Smooth muscle cell (in vitro differentiated cells): Measurements from ENCODE around the gene EIF5B. TPM values are rescaled to one million over a fixed set of nuclear protein-coding genes. Genes with fewer than 3 reads are reported as not detected.
"Not testable (repeated sequence)": the region's sequence is repeated elsewhere in the genome, so short reads cannot be mapped to it uniquely, and the experiment has no call there.

Experiments
- DNase-seq: peaks from one replicate; lab custom pipeline; 2025; ENCODE audit not compliant: unreplicated experiment; lab: John Stamatoyannopoulos, UW
- H2AFZ ChIP-seq: fragments of 200-600 bp; sonication (generic); 2 replicates; pipeline ENCODE4 v1.6.0; 2016; ENCODE audit warnings: antibody characterized with exemption, low read depth, mild to moderate bottlenecking
- H3F3A ChIP-seq: fragments of 200-600 bp; sonication (generic); 2 replicates; pipeline ENCODE4 v1.6.0; 2017; ENCODE audit warnings: antibody characterized with exemption, low read depth
- H3K27ac ChIP-seq: fragments of 200-600 bp; sonication (generic); 2 replicates; pipeline ENCODE4 v1.5.1; 2016; ENCODE audit warnings: low read depth, mild to moderate bottlenecking
- H3K27me3 ChIP-seq: fragments of 200-600 bp; sonication (generic); 2 replicates; pipeline ENCODE4 v1.6.1; 2016; ENCODE audit warnings: low read depth, mild to moderate bottlenecking
- H3K36me3 ChIP-seq: fragments of 200-600 bp; sonication (generic); 2 replicates; pipeline ENCODE4 v1.5.1; 2016; ENCODE audit warnings: low read depth
- H3K4me1 ChIP-seq: fragments of 200-600 bp; sonication (generic); 2 replicates; pipeline ENCODE4 v1.5.1; 2016; ENCODE audit warnings: low read depth
- H3K4me2 ChIP-seq: fragments of 200-600 bp; sonication (generic); 2 replicates; pipeline ENCODE4 v1.6.0; 2016; ENCODE audit warnings: mild to moderate bottlenecking
- H3K4me3 ChIP-seq: fragments of 200-600 bp; sonication (generic); 2 replicates; pipeline ENCODE4 v1.5.1; 2016; ENCODE audit warnings: mild to moderate bottlenecking
- H3K79me2 ChIP-seq: fragments of 200-600 bp; sonication (generic); 2 replicates; pipeline ENCODE4 v1.6.0; 2016; ENCODE audit warnings: low read depth, mild to moderate bottlenecking
- H3K9ac ChIP-seq: fragments of 200-600 bp; sonication (generic); 2 replicates; pipeline ENCODE4 v1.6.0; 2016; ENCODE audit warnings: low read depth
- H3K9me3 ChIP-seq: fragments of 200-600 bp; sonication (generic); replicated peaks from 2 replicates; pipeline ENCODE4 v1.5.1; 2016; ENCODE audit warnings: low read depth
- H4K20me1 ChIP-seq: fragments of 200-600 bp; sonication (generic); 2 replicates; pipeline ENCODE4 v1.6.0; 2016; ENCODE audit warnings: low read depth
- CTCF ChIP-seq: fragments of 200-600 bp; sonication (generic); IDR thresholded peaks from 2 replicates; pipeline ENCODE4 v1.5.1; 2017; ENCODE audit warnings: borderline replicate concordance, mild to moderate bottlenecking, antibody characterized with exemption; ENCODE audit not compliant: insufficient read depth, poor library complexity, severe bottlenecking
- WGBS: methylation state at CpG from one replicate; pipeline ENCODE4 v1.1.7; 2016; ENCODE audit warnings: low lambda C conversion rate; 5-methylcytosine and 5-hydroxymethylcytosine counted together
- polyA plus RNA-seq: library from polyadenylated mRNA; unstranded; fragments of >200 nt; fragmentation: Nextera tagmentation; extraction: Ambion mirVana; gene quantifications from 2 replicates; pipeline ENCODE4 v1.2.1, GENCODE V29; 2016
- total RNA-seq: library from RNA; depleted of rRNA; stranded (reverse); fragments of >200 nt; gene quantifications from 2 replicates; pipeline ENCODE4 v1.2.3, GENCODE V29; 2014

EIF5B gene
- total and polyA plus RNA-seq, 2 experiments from 2014 or later, result 17.1 to 23.3 TPM

- Histone ChIP-seq H2AFZ (no peak overlapping the region), H3K79me2 (peaks cover 100% of the 10 kb centered on the region), H3K27me3 (no peaks in the 10 kb centered on the region), H3K4me3 (no peak overlapping the region), H3K4me1 (no peaks in the 10 kb centered on the region), H3F3A (no peaks in the 10 kb centered on the region), H3K9ac (no peak overlapping the region), H3K36me3 (no peaks in the 10 kb centered on the region), H3K27ac (no peak overlapping the region), H4K20me1 (peaks cover 99% of the 10 kb centered on the region), H3K4me2 (no peak overlapping the region), H3K9me3 (no peaks in the 10 kb centered on the region)
- TF ChIP-seq CTCF, result no peak
- no peak for DNase-seq
Observed at GRCh38 chr2:99346218-99346617, 9.0 kb downstream of the EIF5B start.

- 98% methylated on average over 3 of the region's 3 CpGs for WGBS
- H3K9ac ChIP-seq, result no peak overlapping the region
- H3K4me1 ChIP-seq, result no peaks in the 10 kb centered on the region
- no peak overlapping the region for H3K4me3 ChIP-seq
- H3K36me3 ChIP-seq, result no peaks in the 10 kb centered on the region
- H4K20me1 ChIP-seq, result peaks cover 98% of the 10 kb centered on the region
- DNase-seq, result no peak
- peaks cover 100% of the 10 kb centered on the region for H3K79me2 ChIP-seq
- H2AFZ ChIP-seq, result no peak overlapping the region
- H3F3A ChIP-seq, result no peaks in the 10 kb centered on the region
- H3K4me2 ChIP-seq, result no peak overlapping the region
- no peak for TF ChIP-seq CTCF
- no peak overlapping the region for H3K27ac ChIP-seq
- no peaks in the 10 kb centered on the region for H3K9me3 ChIP-seq
- H3K27me3 ChIP-seq, result no peaks in the 10 kb centered on the region
Observed at GRCh38 chr2:99348173-99348572, 11.0 kb downstream of the EIF5B start.

GRCh38 chr2:99350194-99350593, 13.0 kb downstream of the EIF5B start:
- TF ChIP-seq CTCF, result no peak
- DNase-seq, result no peak

GRCh38 chr2:99354070-99354469, 16.9 kb downstream of the EIF5B start:
- no peak for TF ChIP-seq CTCF
- Histone ChIP-seq H3F3A (no peaks in the 10 kb centered on the region), H3K9ac (no peak overlapping the region), H3K4me2 (no peak overlapping the region), H3K4me3 (no peak overlapping the region), H3K27me3 (no peaks in the 10 kb centered on the region), H2AFZ (no peak overlapping the region), H4K20me1 (peaks cover 94% of the 10 kb centered on the region), H3K36me3 (no peaks in the 10 kb centered on the region), H3K79me2 (peaks cover 100% of the 10 kb centered on the region), H3K27ac (no peak overlapping the region), H3K4me1 (no peaks in the 10 kb centered on the region), H3K9me3 (no peaks in the 10 kb centered on the region)
- no peak for DNase-seq
- 75% methylated on average over 1 of the region's 1 CpG for WGBS

More at GRCh38 chr2:99350194-99350593, 13.0 kb downstream of the EIF5B start:
- Histone ChIP-seq H3K4me2 (no peak overlapping the region), H3K36me3 (no peaks in the 10 kb centered on the region), H4K20me1 (peaks cover 97% of the 10 kb centered on the region), H3K27me3 (no peaks in the 10 kb centered on the region), H2AFZ (no peak overlapping the region), H3K27ac (no peak overlapping the region), H3K79me2 (peaks cover 100% of the 10 kb centered on the region), H3F3A (no peaks in the 10 kb centered on the region), H3K9ac (no peak overlapping the region), H3K9me3 (no peaks in the 10 kb centered on the region), H3K4me3 (no peak overlapping the region), H3K4me1 (no peaks in the 10 kb centered on the region)

- H3F3A ChIP-seq, H3K27me3 ChIP-seq, H3K4me2 ChIP-seq, DNase-seq, H3K9me3 ChIP-seq, H3K9ac ChIP-seq, H3K27ac ChIP-seq, H2AFZ ChIP-seq, H3K4me3 ChIP-seq, H3K4me1 ChIP-seq, H3K36me3 ChIP-seq: not testable (repeated sequence)
- 95% methylated on average over 8 of the region's 8 CpGs for WGBS
- H3K79me2 ChIP-seq, result peaks cover 100% of the 10 kb centered on the region
- H4K20me1 ChIP-seq, result peaks cover 93% of the 10 kb centered on the region
Observed at GRCh38 chr2:99354825-99355224, 17.6 kb downstream of the EIF5B start.
